NCI-H2196 treated with DMSO at 0.1 percent for 48 hours (cell line): Measurements from ENCODE around the gene WWOX.

Source experiments
- DNase-seq: peaks from one replicate; lab custom pipeline; 2025; ENCODE audit not compliant: unreplicated experiment; lab: John Stamatoyannopoulos, UW

Gene WWOX

GRCh38 chr16:78957317-78958100, 858.1 kb downstream of the WWOX start:
- no peak for DNase-seq

GRCh38 chr16:78961464-78961863, 862.0 kb downstream of the WWOX start:
- DNase-seq = no peak

- no peak for DNase-seq
Measured at GRCh38 chr16:78962457-78962929, 863.0 kb downstream of the WWOX start.

- no peak for DNase-seq
Measured at GRCh38 chr16:78967948-78968347, 868.5 kb downstream of the WWOX start.

GRCh38 chr16:78969721-78970120, 870.3 kb downstream of the WWOX start:
- DNase-seq = no peak

GRCh38 chr16:78970650-78971049, 871.2 kb downstream of the WWOX start:
- DNase-seq = no peak

- DNase-seq = no peak
Measured at GRCh38 chr16:78972006-78972405, 872.6 kb downstream of the WWOX start.

GRCh38 chr16:78972986-78973385, 873.5 kb downstream of the WWOX start:
- no peak for DNase-seq

GRCh38 chr16:78976212-78976611, 876.8 kb downstream of the WWOX start:
- DNase-seq = no peak

GRCh38 chr16:78980825-78981224, 881.4 kb downstream of the WWOX start:
- DNase-seq = no peak

- no peak for DNase-seq
Measured at GRCh38 chr16:78982096-78982744, 882.8 kb downstream of the WWOX start.

- DNase-seq = no peak
Measured at GRCh38 chr16:78984324-78984723, 884.9 kb downstream of the WWOX start.

GRCh38 chr16:78984887-78985464, 885.5 kb downstream of the WWOX start:
- DNase-seq = no peak

GRCh38 chr16:78985716-78986605, 886.5 kb downstream of the WWOX start:
- no peak for DNase-seq

- DNase-seq = no peak
Measured at GRCh38 chr16:78987666-78988065, 888.2 kb downstream of the WWOX start.

GRCh38 chr16:78988361-78988969, 889.0 kb downstream of the WWOX start:
- DNase-seq = no peak

GRCh38 chr16:78990309-78990701, 890.9 kb downstream of the WWOX start:
- DNase-seq = no peak

- DNase-seq = no peak
Measured at GRCh38 chr16:78992001-78992400, 892.5 kb downstream of the WWOX start.

- DNase-seq = no peak
Measured at GRCh38 chr16:78993346-78993745, 893.9 kb downstream of the WWOX start.

- DNase-seq = no peak
Measured at GRCh38 chr16:78994135-78994745, 894.8 kb downstream of the WWOX start.
